ENCODE data around the gene TMEM94. TPM values are rescaled to one million over a fixed set of nuclear protein-coding genes. Genes with fewer than 3 reads are reported as not detected.
A peak's percentile ranks its signal among the peaks of the same experiment; 100 is the strongest.

Gene TMEM94
- total RNA-seq, 1 donor from 2014 or later = 111 TPM

GRCh38 chr17:75506888-75507287 lies 50.5 kb downstream of the TMEM94 start:
- Mint-ChIP-seq H3K9me3 (ENCODE audit: unreplicated experiment) (no peaks in the 10 kb centered on the region), H3K36me3 (ENCODE audit: low read depth, unreplicated experiment) (peaks cover 9% of the 10 kb centered on the region), H3K4me3 (ENCODE audit: unreplicated experiment) (no peak overlapping the region), H3K27ac (ENCODE audit: unreplicated experiment) (no peak overlapping the region), H3K27me3 (ENCODE audit: unreplicated experiment) (peaks cover 13% of the 10 kb centered on the region), H3K4me1 (ENCODE audit: unreplicated experiment) (peaks cover 11% of the 10 kb centered on the region)
- no peak for DNase-seq (ENCODE audit: low spot score)
- no peak for TF ChIP-seq CTCF (IDR thresholded peaks at IDR 0.05; ENCODE audit: unreplicated experiment)

- DNase-seq (ENCODE audit: low spot score) = no peak
- Mint-ChIP-seq H3K36me3 (ENCODE audit: low read depth, unreplicated experiment) (peaks cover 9% of the 10 kb centered on the region), H3K4me3 (ENCODE audit: unreplicated experiment) (no peak overlapping the region), H3K4me1 (ENCODE audit: unreplicated experiment) (peaks cover 14% of the 10 kb centered on the region), H3K9me3 (ENCODE audit: unreplicated experiment) (no peaks in the 10 kb centered on the region), H3K27me3 (ENCODE audit: unreplicated experiment) (peaks cover 13% of the 10 kb centered on the region), H3K27ac (ENCODE audit: unreplicated experiment) (peak overlapping the region; percentile 36)
- TF ChIP-seq CTCF (IDR thresholded peaks at IDR 0.05; ENCODE audit: unreplicated experiment) = no peak
Measured at GRCh38 chr17:75507733-75508719, 51.6 kb downstream of the TMEM94 start.

DNA sequence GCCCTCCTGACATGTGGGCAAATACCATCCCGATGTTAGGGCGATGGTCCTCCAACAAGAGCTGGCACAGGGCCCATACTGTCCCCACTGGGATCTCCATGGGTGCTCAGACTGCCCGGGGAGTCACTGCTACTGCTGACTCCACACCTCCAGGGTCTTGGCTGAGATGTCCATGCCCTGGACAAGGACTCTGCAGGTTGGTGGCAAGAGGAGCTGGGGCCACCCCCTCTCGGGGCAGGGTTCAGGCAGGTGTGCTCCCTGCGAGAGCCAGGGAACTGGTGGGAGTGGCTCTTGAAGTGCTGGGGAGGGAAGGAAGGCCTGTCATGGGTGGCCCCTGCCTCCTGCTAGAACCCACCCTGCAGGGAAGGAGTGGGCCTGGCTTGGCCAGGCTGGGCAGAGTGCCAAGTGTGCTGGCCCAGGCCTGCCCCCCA lies 52.5 kb downstream of the TMEM94 start:
- H3K4me3 Mint-ChIP-seq (ENCODE audit: unreplicated experiment) = no peak overlapping the region
- H3K36me3 Mint-ChIP-seq (ENCODE audit: low read depth, unreplicated experiment) = peaks cover 9% of the 10 kb centered on the region
- peaks cover 16% of the 10 kb centered on the region for H3K27me3 Mint-ChIP-seq (ENCODE audit: unreplicated experiment)
- H3K9me3 Mint-ChIP-seq (ENCODE audit: unreplicated experiment) = no peaks in the 10 kb centered on the region
- DNase-seq (ENCODE audit: low spot score) = no peak
- peaks cover 23% of the 10 kb centered on the region for H3K4me1 Mint-ChIP-seq (ENCODE audit: unreplicated experiment)
- no peak overlapping the region for H3K27ac Mint-ChIP-seq (ENCODE audit: unreplicated experiment)
- TF ChIP-seq CTCF (IDR thresholded peaks at IDR 0.05; ENCODE audit: unreplicated experiment) = no peak

GRCh38 chr17:75509528-75510258 lies 53.3 kb downstream of the TMEM94 start:
- TF ChIP-seq CTCF (IDR thresholded peaks at IDR 0.05; ENCODE audit: unreplicated experiment) = no peak
- Mint-ChIP-seq H3K36me3 (ENCODE audit: low read depth, unreplicated experiment) (peaks cover 9% of the 10 kb centered on the region), H3K4me1 (ENCODE audit: unreplicated experiment) (peaks cover 25% of the 10 kb centered on the region), H3K27ac (ENCODE audit: unreplicated experiment) (peak overlapping the region; percentile 72), H3K9me3 (ENCODE audit: unreplicated experiment) (no peaks in the 10 kb centered on the region), H3K27me3 (ENCODE audit: unreplicated experiment) (peaks cover 17% of the 10 kb centered on the region), H3K4me3 (ENCODE audit: unreplicated experiment) (peak overlapping the region; percentile 71)
- DNase-seq (ENCODE audit: low spot score) = no peak

All from endothelial cell (in vitro differentiated cells).